ENCODE measurements around the gene C19orf12.

The C19orf12 gene

DNA sequence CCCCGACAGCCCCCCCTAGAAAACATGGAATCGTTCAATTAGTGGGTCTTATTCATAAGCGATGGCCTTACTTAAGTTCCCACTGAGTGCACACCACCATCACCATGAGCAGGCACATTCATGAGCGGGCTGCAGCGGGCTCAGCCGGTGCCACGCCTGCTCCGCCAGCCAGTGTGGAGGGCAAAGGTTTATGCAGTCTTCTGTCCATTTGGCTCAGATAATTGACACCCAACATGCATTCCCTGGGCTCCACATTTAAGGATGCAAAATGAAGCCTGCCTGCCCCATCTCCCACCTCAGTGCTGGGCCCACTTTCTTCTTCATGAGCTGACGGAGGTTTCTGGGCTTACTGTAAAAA lies 12.1 kb downstream of the C19orf12 start:
- POLR2A ChIA-PET: no interaction called here
- no peak overlapping the region for H3K4me3 ChIP-seq (ENCODE audit: low read depth, low read length)
- CTCF ChIA-PET: interaction anchor here (2.9 kb wide), 1 partner anchor 9 kb away, joined by 19 read pairs; no protein-coding TSS in a partner anchor
- TF ChIP-seq, protein P1, sequence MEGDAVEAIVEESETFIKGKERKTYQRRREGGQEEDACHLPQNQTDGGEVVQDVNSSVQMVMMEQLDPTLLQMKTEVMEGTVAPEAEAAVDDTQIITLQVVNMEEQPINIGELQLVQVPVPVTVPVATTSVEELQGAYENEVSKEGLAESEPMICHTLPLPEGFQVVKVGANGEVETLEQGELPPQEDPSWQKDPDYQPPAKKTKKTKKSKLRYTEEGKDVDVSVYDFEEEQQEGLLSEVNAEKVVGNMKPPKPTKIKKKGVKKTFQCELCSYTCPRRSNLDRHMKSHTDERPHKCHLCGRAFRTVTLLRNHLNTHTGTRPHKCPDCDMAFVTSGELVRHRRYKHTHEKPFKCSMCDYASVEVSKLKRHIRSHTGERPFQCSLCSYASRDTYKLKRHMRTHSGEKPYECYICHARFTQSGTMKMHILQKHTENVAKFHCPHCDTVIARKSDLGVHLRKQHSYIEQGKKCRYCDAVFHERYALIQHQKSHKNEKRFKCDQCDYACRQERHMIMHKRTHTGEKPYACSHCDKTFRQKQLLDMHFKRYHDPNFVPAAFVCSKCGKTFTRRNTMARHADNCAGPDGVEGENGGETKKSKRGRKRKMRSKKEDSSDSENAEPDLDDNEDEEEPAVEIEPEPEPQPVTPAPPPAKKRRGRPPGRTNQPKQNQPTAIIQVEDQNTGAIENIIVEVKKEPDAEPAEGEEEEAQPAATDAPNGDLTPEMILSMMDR (IDR thresholded peaks at IDR 0.05; ENCODE audit: insufficient read depth, low read length, missing control alignments): no peak
- no peak for DNase-seq (ENCODE audit: low read depth, low spot score)

DNA sequence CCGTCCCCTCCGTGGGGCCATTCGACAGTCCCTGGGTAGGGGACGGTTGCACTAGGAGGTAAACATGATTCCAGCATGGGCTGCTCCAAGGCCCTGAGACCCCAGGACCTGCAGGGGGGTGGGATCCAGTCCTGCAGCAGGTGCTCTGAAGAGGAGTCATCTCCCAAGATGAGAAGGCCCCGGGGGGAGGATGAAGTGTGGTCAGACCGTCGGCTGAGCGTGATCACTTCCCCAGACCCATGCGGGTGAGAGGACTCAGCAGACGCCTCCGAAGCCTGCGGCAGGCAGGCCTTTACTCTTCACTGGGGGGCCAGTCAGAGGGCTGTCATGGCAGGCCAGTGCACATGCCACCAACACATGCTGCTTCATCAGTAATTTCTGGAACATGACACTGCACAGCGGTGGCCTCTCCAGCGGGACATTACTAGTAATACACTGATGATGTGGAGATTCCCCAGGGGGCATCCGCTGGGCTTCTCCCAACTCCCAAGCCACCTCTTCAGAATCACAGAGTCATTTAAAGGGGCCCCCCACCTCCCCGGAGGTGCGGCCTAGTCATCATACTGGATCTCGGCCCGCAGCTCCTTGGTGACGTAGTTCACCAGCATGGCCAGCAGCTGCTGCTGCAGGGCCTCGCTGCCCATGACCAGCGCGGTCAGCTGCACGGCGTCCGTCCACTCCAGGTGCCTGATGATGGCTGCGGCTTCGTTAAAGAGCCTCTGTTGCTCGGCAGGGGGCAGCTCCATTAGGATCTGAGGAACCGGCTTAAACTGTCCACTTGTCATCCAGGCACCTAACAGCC lies 12.7 kb downstream of the C19orf12 start:
- CTCF ChIA-PET: interaction anchor here (2.9 kb wide), 1 partner anchor 8 kb away, joined by 19 read pairs; no protein-coding TSS in a partner anchor
- POLR2A ChIA-PET: no interaction called here
- TF ChIP-seq, protein P1 (IDR thresholded peaks at IDR 0.05; ENCODE audit: insufficient read depth, low read length, missing control alignments): no peak

DNA sequence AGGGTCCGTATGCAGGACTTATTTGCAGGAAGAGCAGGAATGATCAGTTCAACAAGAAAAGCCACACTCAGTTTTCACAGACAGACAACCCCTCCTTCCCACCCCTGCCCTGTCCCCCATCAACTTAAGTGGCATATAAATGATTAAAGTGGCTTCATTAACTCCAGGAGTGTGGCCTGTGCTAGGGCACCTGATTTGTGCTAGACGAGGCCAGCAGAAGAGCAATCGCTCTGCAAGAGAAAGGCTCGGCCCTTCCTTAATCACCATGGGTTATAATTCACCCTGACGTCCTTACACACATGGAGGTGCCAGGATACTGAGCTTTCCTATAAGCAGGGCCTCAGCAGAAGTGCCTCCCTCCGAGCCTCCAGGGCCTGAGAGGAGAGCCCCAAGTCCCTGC lies 14.6 kb downstream of the C19orf12 start:
- no peak overlapping the region for H3K4me3 ChIP-seq (ENCODE audit: low read depth, low read length)
- ChIA-PET CTCF (interaction anchor here (1.4 to 2.5 kb wide), 3 partner anchors 15 to 90 kb away, joined by 3 to 15 read pairs (median 7); partner anchors contain the start of gene C19orf12), POLR2A (no interaction called here)
- TF ChIP-seq, protein P1 (IDR thresholded peaks at IDR 0.05; ENCODE audit: insufficient read depth, low read length, missing control alignments): no peak
- no peak for DNase-seq (ENCODE audit: low read depth, low spot score)

More for the DNA sequence above, 12.7 kb downstream of the C19orf12 start:
- H3K4me3 ChIP-seq (ENCODE audit: low read depth, low read length): no peak overlapping the region
- DNase-seq (ENCODE audit: low read depth, low spot score): no peak

DNA sequence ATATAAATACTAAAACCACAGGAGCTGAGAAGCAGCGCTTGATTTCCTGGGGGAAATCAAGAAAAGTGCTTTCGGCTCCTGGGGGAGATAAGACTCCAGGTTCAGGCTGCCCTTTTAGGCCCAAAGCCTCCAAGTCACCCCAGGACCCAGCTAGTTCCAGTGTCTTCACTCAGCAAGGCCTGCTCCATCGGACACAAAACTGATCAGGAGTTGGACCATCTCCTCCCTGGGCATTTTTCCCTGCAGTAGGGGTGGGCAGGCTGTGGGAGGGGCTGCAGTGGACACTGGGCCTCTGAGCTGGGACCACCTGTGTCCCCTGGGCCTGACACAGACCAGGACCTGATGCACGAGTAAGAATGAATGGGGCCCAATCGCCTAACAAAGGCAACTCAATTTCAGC lies 15.2 kb downstream of the C19orf12 start:
- ChIA-PET CTCF (interaction anchor here (1.4 to 2.5 kb wide), 3 partner anchors 16 to 89 kb away, joined by 3 to 15 read pairs (median 7); partner anchors contain the start of gene C19orf12), POLR2A (no interaction called here)
- DNase-seq (ENCODE audit: low read depth, low spot score): no peak
- TF ChIP-seq, protein P1 (IDR thresholded peaks at IDR 0.05; ENCODE audit: insufficient read depth, low read length, missing control alignments): no peak
- H3K4me3 ChIP-seq (ENCODE audit: low read depth, low read length): no peak overlapping the region

DNA sequence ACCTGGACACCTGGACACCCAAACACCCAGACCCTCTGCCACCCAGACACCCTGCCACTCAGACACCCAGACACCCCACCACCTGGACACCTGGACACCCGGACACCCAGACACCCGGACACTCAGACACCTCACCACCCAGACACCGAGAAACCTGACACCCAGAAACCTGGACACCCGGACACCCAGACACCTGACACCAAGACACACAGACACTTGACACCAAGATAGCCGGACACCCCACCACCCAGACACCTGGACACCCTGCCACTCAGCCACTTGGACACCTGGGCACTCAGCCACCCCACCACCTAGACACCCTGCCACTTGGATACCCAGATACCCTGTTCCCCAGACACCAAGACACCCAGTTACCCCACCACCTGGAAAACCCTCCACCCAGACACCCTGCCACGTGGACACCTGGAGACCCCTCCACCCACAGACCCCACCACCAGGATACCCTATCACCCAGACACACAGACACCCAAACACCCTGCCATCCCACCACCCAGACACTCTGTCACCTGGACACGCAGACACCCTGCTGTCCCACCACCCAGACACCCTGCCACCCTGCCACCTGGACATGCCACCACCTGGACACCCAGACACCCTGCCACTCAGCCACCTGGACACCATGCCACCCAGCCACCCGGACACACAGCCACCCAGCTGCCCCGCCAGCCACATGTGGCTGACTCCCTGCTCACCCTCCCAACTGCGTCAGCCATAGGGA lies 17.4 kb downstream of the C19orf12 start:
- ChIA-PET POLR2A (no interaction called here), CTCF (interaction anchor here (1.1 kb wide), 1 partner anchor 19 kb away, joined by 3 read pairs; no protein-coding TSS in a partner anchor)
- no peak overlapping the region for H3K4me3 ChIP-seq (ENCODE audit: low read depth, low read length)
- DNase-seq (ENCODE audit: low read depth, low spot score): no peak
- TF ChIP-seq, protein P1 (IDR thresholded peaks at IDR 0.05; ENCODE audit: insufficient read depth, low read length, missing control alignments): no peak

DNA sequence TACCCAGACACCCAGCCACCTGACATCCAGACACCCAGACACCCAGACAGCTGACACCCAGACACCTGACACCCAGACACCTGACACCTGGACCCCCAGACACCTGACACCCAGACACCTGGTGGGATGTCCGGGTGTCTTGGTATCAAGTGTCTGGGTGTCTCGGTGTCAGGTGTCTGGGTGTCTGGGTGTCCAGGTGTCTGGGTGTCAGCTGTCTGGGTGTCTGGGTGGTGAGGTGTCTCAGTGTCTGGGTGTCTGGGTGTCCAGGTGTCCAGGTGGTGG lies 18.6 kb downstream of the C19orf12 start:
- POLR2A ChIA-PET: no interaction called here

More for the DNA sequence above, 18.6 kb downstream of the C19orf12 start:
- TF ChIP-seq, protein P1 (IDR thresholded peaks at IDR 0.05; ENCODE audit: insufficient read depth, low read length, missing control alignments): no peak
- H3K4me3 ChIP-seq (ENCODE audit: low read depth, low read length): no peak overlapping the region
- no peak for DNase-seq (ENCODE audit: low read depth, low spot score)
- CTCF ChIA-PET: no interaction called here
